H1 (cell line): Measurements from ENCODE around the gene CFAP100. TPM values are rescaled to one million over a fixed set of nuclear protein-coding genes. Genes with fewer than 3 reads are reported as not detected.

ENCODE experiments used
- CTCF ChIA-PET: fragments of 300-600 bp; sonication (Branson Sonifier 250); formaldehyde crosslinking; loops from one replicate; lab custom pipeline; 2021; ENCODE audit not compliant: partially characterized antibody; lab: Charles Lee
- POLR2A ChIA-PET: fragments of 300-600 bp; sonication (Branson Sonifier 250); formaldehyde crosslinking; loops from one replicate; lab custom pipeline; 2021; ENCODE audit warnings: inconsistent platforms; ENCODE audit not compliant: partially characterized antibody; lab: Charles Lee
- DNase-seq, 2 experiments: peaks; one replicate each; pipeline versions ENCODE4 v3.0.0 to v3.0.0-alpha.2; 2010 to 2022; ENCODE audit warnings: low spot score in 2 of 2, low read depth in 1 of 2, mixed read lengths in 1 of 2
- FAIRE-seq: peaks from 2 replicates; lab custom pipeline; 2011; peaks lifted over from hg19 to GRCh38; lab: Jason Lieb, UNC
- H2AFZ ChIP-seq: 2 replicates; pipeline ENCODE4 v1.8.1; 2012; ENCODE audit warnings: low read length, inconsistent platforms
- H2AK5ac ChIP-seq: 2 replicates; pipeline ENCODE4 v1.6.1; 2013; ENCODE audit warnings: low read depth, low read length
- H2BK120ac ChIP-seq: replicated peaks from 2 replicates; pipeline ENCODE3; 2013; ENCODE audit warnings: low read depth, low read length, inconsistent platforms
- H2BK12ac ChIP-seq: 2 replicates; pipeline ENCODE4 v1.6.1; 2013; ENCODE audit warnings: low read depth, low read length
- H2BK15ac ChIP-seq: 2 replicates; pipeline ENCODE4 v1.6.1; 2013; ENCODE audit warnings: low read length
- H2BK20ac ChIP-seq: 2 replicates; pipeline ENCODE4 v1.6.1; 2013; ENCODE audit warnings: low read length
- H2BK5ac ChIP-seq: 2 replicates; pipeline ENCODE4 v1.6.1; 2013; ENCODE audit warnings: low read depth, low read length
- H3K14ac ChIP-seq: 2 replicates; pipeline ENCODE4 v1.6.1; 2013; ENCODE audit warnings: inconsistent platforms; ENCODE audit not compliant: insufficient read length
- H3K18ac ChIP-seq: 2 replicates; pipeline ENCODE4 v1.6.1; 2013; ENCODE audit warnings: low read length; ENCODE audit errors: extremely low read depth
- H3K23ac ChIP-seq: 2 replicates; pipeline ENCODE4 v1.6.1; 2013; ENCODE audit warnings: inconsistent platforms; ENCODE audit not compliant: insufficient read length
- H3K23me2 ChIP-seq: 2 replicates; pipeline ENCODE4 v1.6.1; 2013; ENCODE audit warnings: low read depth, low read length
- H3K27ac ChIP-seq: 2 replicates; pipeline ENCODE4 v1.6.1; 2011; ENCODE audit warnings: low read depth, low read length, inconsistent platforms
- H3K27me3 ChIP-seq, 4 experiments: replicated peaks in 1 of 4; 1 replicate in 1 of 4; 2 replicates in 3 of 4; pipeline versions ENCODE4 v1.6.1 to v1.8.1; 2011 to 2013; ENCODE audit warnings: low read length in 3 of 4, mild to moderate bottlenecking in 3 of 4, inconsistent platforms in 2 of 4, mixed read lengths in 2 of 4, moderate library complexity in 1 of 4; ENCODE audit not compliant: control insufficient read depth in 3 of 4, insufficient read depth in 3 of 4; ENCODE audit errors: extremely low read depth in 1 of 4
- H3K36me3 ChIP-seq, 4 experiments: 2 replicates each; pipeline versions ENCODE4 v1.6.1 to v1.8.1; 2011 to 2013; ENCODE audit warnings: mild to moderate bottlenecking in 4 of 4, low read length in 3 of 4, moderate library complexity in 2 of 4, control low read depth in 1 of 4, inconsistent platforms in 1 of 4; ENCODE audit not compliant: insufficient read depth in 4 of 4, control insufficient read depth in 2 of 4
- H3K4ac ChIP-seq: replicated peaks from 2 replicates; pipeline ENCODE3; 2013; ENCODE audit warnings: low read length, low read depth, mixed read lengths, inconsistent platforms; ENCODE audit not compliant: insufficient read length
- H3K4me1 ChIP-seq, 4 experiments: replicated peaks in 1 of 4; 1 replicate in 1 of 4; 2 replicates in 3 of 4; pipeline versions ENCODE4 v1.6.1 to v1.8.1; 2011 to 2013; ENCODE audit warnings: low read length in 3 of 4, inconsistent platforms in 2 of 4, mixed read lengths in 1 of 4; ENCODE audit not compliant: insufficient read depth in 4 of 4, control insufficient read depth in 3 of 4
- H3K4me2 ChIP-seq, 2 experiments: 2 replicates each; pipeline versions ENCODE4 v1.6.1 to v1.8.1; 2011 to 2013; ENCODE audit warnings: low read depth in 2 of 2, low read length in 2 of 2, control low read depth in 1 of 2, inconsistent platforms in 1 of 2, mild to moderate bottlenecking in 1 of 2; ENCODE audit not compliant: insufficient read depth in 1 of 2
- H3K4me3 ChIP-seq, 4 experiments: fragments of 200-600, 300-600 bp in 1 of 4; sonication (generic), shearing (Covaris generic), sonication (Bioruptor Twin) in 1 of 4; 2 replicates each; pipeline versions ENCODE4 v1.5.1 to v1.8.1; 2011 to 2016; ENCODE audit warnings: low read length in 4 of 4, low read depth in 3 of 4, control low read depth in 2 of 4, inconsistent platforms in 2 of 4, mild to moderate bottlenecking in 2 of 4, mixed read lengths in 1 of 4, moderate library complexity in 1 of 4; ENCODE audit not compliant: insufficient read depth in 2 of 4; ENCODE audit errors: extremely low read depth in 1 of 4
- H3K56ac ChIP-seq: replicated peaks from 2 replicates; pipeline ENCODE3; 2013; ENCODE audit warnings: low read depth, mild to moderate bottlenecking, mixed read lengths, low read length, inconsistent platforms; ENCODE audit not compliant: insufficient read length
- H3K79me1 ChIP-seq: 2 replicates; pipeline ENCODE4 v1.6.1; 2013; ENCODE audit warnings: low read depth, low read length, control low read depth
- H3K79me2 ChIP-seq, 2 experiments: 2 replicates each; pipeline versions ENCODE4 v1.6.1 to v1.8.1; 2012 to 2013; ENCODE audit warnings: low read length in 2 of 2, mild to moderate bottlenecking in 2 of 2, inconsistent platforms in 1 of 2; ENCODE audit not compliant: insufficient read depth in 2 of 2, control insufficient read depth in 1 of 2
- H3K9ac ChIP-seq, 4 experiments: replicated peaks in 1 of 4; 1 replicate in 1 of 4; 2 replicates in 3 of 4; pipeline versions ENCODE4 v1.6.1 to v1.8.1; 2011 to 2013; ENCODE audit warnings: low read depth in 3 of 4, low read length in 3 of 4, control low read depth in 2 of 4, mild to moderate bottlenecking in 2 of 4, moderate library complexity in 2 of 4, inconsistent platforms in 1 of 4; ENCODE audit errors: extremely low read depth in 1 of 4
- H3K9me3 ChIP-seq, 2 experiments: 2 replicates each; pipeline versions ENCODE4 v1.6.1 to v1.8.1; 2012 to 2013; ENCODE audit warnings: mild to moderate bottlenecking in 2 of 2, moderate library complexity in 2 of 2, control low read depth in 1 of 2, inconsistent platforms in 1 of 2, low read depth in 1 of 2, low read length in 1 of 2, mixed read lengths in 1 of 2; ENCODE audit not compliant: insufficient read depth in 2 of 2
- H4K20me1 ChIP-seq, 2 experiments: replicated peaks in 1 of 2; 2 replicates each; pipeline versions ENCODE3 to v1.8.1; 2011 to 2013; ENCODE audit warnings: inconsistent platforms in 2 of 2, low read length in 2 of 2, mild to moderate bottlenecking in 1 of 2; ENCODE audit not compliant: insufficient read depth in 2 of 2, control insufficient read depth in 1 of 2
- H4K5ac ChIP-seq: 2 replicates; pipeline ENCODE4 v1.6.1; 2013; ENCODE audit warnings: low read length, low read depth, mixed read lengths, inconsistent platforms; ENCODE audit not compliant: insufficient read length
- H4K8ac ChIP-seq: 2 replicates; pipeline ENCODE4 v1.8.0; 2013; ENCODE audit warnings: mild to moderate bottlenecking, moderate library complexity, low read length, inconsistent platforms; ENCODE audit not compliant: insufficient read depth; ENCODE audit errors: extremely low read depth
- H4K91ac ChIP-seq: replicated peaks from 2 replicates; pipeline ENCODE3; 2013; ENCODE audit warnings: low read length, mixed read lengths, inconsistent platforms; ENCODE audit not compliant: insufficient read length
- BCL11A ChIP-seq, 2 experiments: IDR thresholded peaks; one replicate each; pipeline ENCODE4 v1.6.1; 2011; ENCODE audit warnings: low read depth in 2 of 2, low read length in 2 of 2, mild to moderate bottlenecking in 2 of 2
- CBX8 ChIP-seq: fragments of 300-800, 300-1000 bp; sonication (generic); IDR thresholded peaks from 2 replicates; pipeline ENCODE4 v1.7.1; 2016; ENCODE audit warnings: low read depth, low read length, borderline replicate concordance
- EZH2 ChIP-seq: fragments of 200-600 bp; sonication (generic); IDR thresholded peaks from 2 replicates; pipeline ENCODE4 v1.7.1; 2012; ENCODE audit warnings: low read depth, mild to moderate bottlenecking, moderate library complexity, low read length, inconsistent platforms; ENCODE audit not compliant: severe bottlenecking
- GABPA ChIP-seq: IDR thresholded peaks from 2 replicates; pipeline ENCODE4 v1.6.1; 2011; ENCODE audit warnings: mild to moderate bottlenecking, low read length, moderate library complexity, borderline replicate concordance; ENCODE audit not compliant: insufficient read depth
- GTF2F1 ChIP-seq: IDR thresholded peaks from 2 replicates; pipeline ENCODE4 v1.6.1; 2012; ENCODE audit warnings: low read depth, low read length, improper control_type of control experiment, borderline replicate concordance
- KDM1A ChIP-seq: fragments of 200-600, 300-600 bp; sonication (generic); IDR thresholded peaks from 2 replicates; pipeline ENCODE4 v1.7.1; 2016; ENCODE audit warnings: mild to moderate bottlenecking, low read length, borderline replicate concordance
- NRF1 ChIP-seq: IDR thresholded peaks from 2 replicates; pipeline ENCODE4 v1.6.1; 2011; ENCODE audit warnings: mild to moderate bottlenecking, low read depth, low read length, improper control_type of control experiment
- POLR2A ChIP-seq, 2 experiments: IDR thresholded peaks; 1 replicate in 1 of 2; 2 replicates in 1 of 2; pipeline ENCODE4 v1.6.1; 2011; ENCODE audit warnings: low read depth in 2 of 2, low read length in 2 of 2, mild to moderate bottlenecking in 2 of 2; ENCODE audit errors: control extremely low read depth in 1 of 2
- POLR2AphosphoS5 ChIP-seq: IDR thresholded peaks from 2 replicates; pipeline ENCODE4 v1.6.1; 2011; ENCODE audit warnings: low read depth, low read length
- POU5F1 ChIP-seq: IDR thresholded peaks from 2 replicates; pipeline ENCODE4 v1.6.1; 2011; ENCODE audit warnings: low read depth, mild to moderate bottlenecking, low read length, moderate library complexity
- RBBP5 ChIP-seq: IDR thresholded peaks from 2 replicates; pipeline ENCODE4 v1.7.1; 2012; ENCODE audit warnings: low read depth, mild to moderate bottlenecking, inconsistent platforms, low read length, moderate library complexity, borderline replicate concordance
- TBP ChIP-seq: IDR thresholded peaks from 2 replicates; pipeline ENCODE4 v1.6.1; 2011; ENCODE audit warnings: low read depth, low read length, improper control_type of control experiment
- WGBS, 2 experiments: shearing (Covaris generic) in 1 of 2; methylation state at CpG; one replicate each; pipeline versions ENCODE4 v1.1.6 to v1.1.7; 2013 to 2015; ENCODE audit warnings: low lambda C conversion rate in 2 of 2, mixed read lengths in 2 of 2, inconsistent platforms in 1 of 2, low coverage in 1 of 2, missing lambda C conversion rate in 1 of 2; ENCODE audit not compliant: insufficient replicate concordance in 2 of 2, insufficient coverage in 1 of 2, insufficient read length in 1 of 2; ENCODE audit errors: extremely low coverage in 1 of 2, missing lambda C conversion rate in 1 of 2; 5-methylcytosine and 5-hydroxymethylcytosine counted together
- polyA plus RNA-seq, 7 experiments: library from polyadenylated mRNA; depleted of rRNA in 3 of 7; stranded (reverse) in 5 of 7; unstranded in 2 of 7; fragments of >200 nt in 5 of 7; fragments of 200-250 nt in 2 of 7; gene quantifications; 1 replicate in 5 of 7; 2 replicates in 1 of 7; 4 replicates in 1 of 7; pipeline versions ENCODE4 v1.2.1 to v1.2.3, GENCODE V29; 2011 to 2013; ENCODE audit warnings: missing spikeins in 2 of 7, mixed read lengths in 2 of 7
- total RNA-seq: library from RNA; stranded (reverse); fragmentation: NEBNext Ultra II Directional; extraction: Animal tissue kit (Norgen Biotek cat#: 25700); gene quantifications from 2 replicates; pipeline ENCODE4 v1.2.1, GENCODE V29; 2021

Gene CFAP100
- total and polyA plus RNA-seq, 2 of the 8 experiments (the other 6 are each of a cell fraction or from before 2014, with no cell fraction given): 0.17 TPM; not detected in 1

GRCh38 chr3:126440709-126440995 is 45.9 kb downstream of the CFAP100 start:
- no peaks in the 10 kb centered on the region for H3K9me3 ChIP-seq
- H3K4me1 ChIP-seq: peaks cover 0 to 10% (median 1%) of the 10 kb centered on the region in 4 experiments; a peak in 2 of 7 replicates
- no peak overlapping the region for H2AK5ac ChIP-seq
- no peak overlapping the region for H2BK20ac ChIP-seq
- WGBS, 2 experiments: 83% methylated on average over 7 of the region's 9 CpGs; no CpG with 5 or more reads in 1 of the 2 experiments
- no peak overlapping the region for H2AFZ ChIP-seq
- H2BK12ac ChIP-seq: no peak overlapping the region
- H3K27me3 ChIP-seq: no peaks in the 10 kb centered on the region
- H2BK5ac ChIP-seq: no peak overlapping the region; the same call in 1 of the 2 replicates
- no peak overlapping the region for H3K18ac ChIP-seq
- H4K5ac ChIP-seq: no peak overlapping the region
- POLR2A ChIA-PET: interaction anchor here (1.0 to 2.4 kb wide), 4 partner anchors 8 to 31 kb away, joined by 3 to 7 read pairs (median 4); no protein-coding TSS in a partner anchor
- H3K14ac ChIP-seq: no peak overlapping the region
- no peak overlapping the region for H2BK15ac ChIP-seq
- peaks cover 0 to 4% (median 0%) of the 10 kb centered on the region in 4 experiments; a peak in 2 of 8 replicates for H3K36me3 ChIP-seq
- no peaks in the 10 kb centered on the region; the same call in none of the 2 replicates for H3K79me1 ChIP-seq
- CTCF ChIA-PET: interaction anchor here (1.1 to 2.7 kb wide), 4 partner anchors 9 to 307 kb away, joined by 3 to 8 read pairs (median 4); no protein-coding TSS in a partner anchor
- H3K23ac ChIP-seq: no peak overlapping the region
- DNase-seq (no peak), FAIRE-seq (no peak)
- H3K27ac ChIP-seq: no peak overlapping the region
- H3K4me2 ChIP-seq: no peak overlapping the region
- H3K4me3 ChIP-seq: no peak overlapping the region
- no peaks in the 10 kb centered on the region for H3K23me2 ChIP-seq
- H2BK120ac ChIP-seq: no peak overlapping the region
- no peak overlapping the region for H3K4ac ChIP-seq
- H3K79me2 ChIP-seq: no peaks in the 10 kb centered on the region; a peak in 1 of 4 replicates
- H3K56ac ChIP-seq: no peak overlapping the region
- no peak overlapping the region for H4K91ac ChIP-seq
- H4K8ac ChIP-seq: no peak overlapping the region
- no peak overlapping the region for H3K9ac ChIP-seq
- peaks cover 4 to 5% of the 10 kb centered on the region in 2 experiments for H4K20me1 ChIP-seq
- TF ChIP-seq TBP: no peak
- TF ChIP-seq NRF1: no peak
- TF ChIP-seq POLR2AphosphoS5: no peak
- no peak for TF ChIP-seq CBX8
- TF ChIP-seq EZH2: no peak
- no peak for TF ChIP-seq BCL11A (IDR thresholded peaks at IDR 0.05; ENCODE audit: low read depth in 2 of 2, low read length in 2 of 2)
- no peak for TF ChIP-seq POLR2A (IDR thresholded peaks at IDR 0.05; ENCODE audit: control extremely low read depth in 1 of 2, low read depth in 2 of 2, low read length in 2 of 2)
- TF ChIP-seq POU5F1: no peak
- TF ChIP-seq GTF2F1: no peak
- no peak for TF ChIP-seq KDM1A
- TF ChIP-seq RBBP5: no peak
- TF ChIP-seq GABPA: no peak
